GM21390 (cell line): ENCODE results near the gene B4GALNT4.
A peak's percentile ranks its signal among the peaks of the same experiment; 100 is the strongest.
"Not testable (repeated sequence)": the region's sequence is repeated elsewhere in the genome, so short reads cannot be mapped to it uniquely, and the experiment has no call there.

Experiments
- ATAC-seq: cut with Tn5 transposase; IDR thresholded peaks from one replicate; pipeline ENCODE4 v1.9.1; 2021; ENCODE audit not compliant: unreplicated experiment

Gene B4GALNT4

DNA sequence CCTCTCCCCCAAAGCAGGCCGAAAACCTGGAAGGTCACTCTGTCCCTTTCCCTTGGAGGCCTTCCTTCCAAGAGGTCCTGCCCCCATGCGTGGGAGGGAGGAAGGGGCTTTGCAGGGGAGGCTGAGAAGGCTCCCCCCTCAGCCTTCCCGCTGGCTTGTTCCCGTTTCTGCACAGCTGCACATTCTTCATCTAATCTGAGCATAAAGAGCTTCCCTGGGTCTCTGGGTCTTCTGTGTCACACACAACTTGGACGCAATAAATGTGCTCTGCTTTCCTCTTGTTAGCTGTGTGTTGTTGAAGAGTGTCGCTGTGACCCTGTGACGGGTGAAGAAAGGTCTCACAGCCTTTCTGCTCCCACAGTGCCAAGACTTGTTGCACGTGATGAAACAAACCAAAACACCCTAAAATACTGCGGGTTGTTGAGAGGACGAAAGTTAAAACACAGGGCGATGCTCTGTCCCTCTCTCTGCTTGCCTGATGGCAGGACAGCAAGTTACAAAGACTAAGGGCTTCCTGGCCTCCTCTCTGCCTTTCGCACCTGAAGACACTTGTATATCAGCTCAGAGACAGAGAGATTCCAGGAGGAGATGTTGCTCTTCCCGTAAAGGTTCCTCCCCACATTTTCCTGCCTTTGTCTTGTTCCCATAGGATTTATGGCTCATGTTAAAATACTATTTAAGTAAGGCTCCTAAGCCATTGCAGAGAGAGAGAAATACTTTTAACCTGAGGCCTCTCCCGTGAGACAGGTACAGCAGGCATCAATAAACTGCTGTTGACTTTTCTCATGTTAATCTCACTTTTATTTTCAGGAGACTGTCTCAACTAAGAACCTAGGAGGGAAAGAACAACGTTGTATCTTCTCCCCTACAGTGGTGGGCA is 33.3 kb upstream of the B4GALNT4 start:
- no peak for ATAC-seq

DNA sequence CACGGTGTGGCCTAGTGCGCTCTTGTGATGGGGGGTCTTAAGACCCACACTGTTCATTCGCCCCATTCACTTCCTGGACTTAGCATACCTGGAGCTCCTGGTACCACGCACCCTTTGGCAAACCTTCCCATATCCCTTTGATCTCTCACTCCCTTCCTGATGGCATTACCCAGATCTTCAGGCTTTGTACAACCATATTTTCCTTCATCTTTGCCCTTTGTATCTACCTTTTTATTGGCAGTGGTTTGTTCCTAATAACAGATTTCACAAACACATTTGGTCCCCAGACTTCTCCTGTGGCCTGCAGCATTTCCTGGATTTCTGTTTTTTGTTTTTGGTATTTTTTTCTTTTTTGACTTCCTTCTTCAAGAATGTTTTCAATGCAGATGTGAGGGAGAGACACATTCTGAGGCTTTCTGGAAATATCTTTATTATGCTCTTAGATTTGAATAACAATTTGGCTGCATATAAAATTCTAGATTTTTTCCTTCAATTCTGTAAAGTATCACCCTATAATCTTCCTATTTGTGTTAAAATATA is 32.6 kb upstream of the B4GALNT4 start:
- ATAC-seq = no peak

DNA sequence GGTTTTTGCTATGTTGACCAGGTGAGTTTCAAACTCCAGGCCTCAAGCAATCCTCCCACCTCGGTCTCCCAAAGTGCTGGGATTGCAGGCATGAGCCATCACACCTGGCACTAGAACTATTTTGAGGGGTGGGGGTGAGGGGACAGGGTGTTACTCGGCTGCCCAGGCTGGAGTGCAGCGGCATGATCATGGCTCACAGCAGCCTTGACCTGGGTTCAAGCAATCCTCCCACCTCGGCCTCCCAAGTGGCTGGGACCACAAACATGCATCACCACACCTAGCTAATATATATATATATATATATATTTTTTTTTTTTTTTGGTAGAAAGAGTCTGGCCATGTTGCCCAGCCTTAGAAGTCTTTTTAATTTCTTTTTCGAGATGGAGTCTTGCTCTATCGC is 31.6 kb upstream of the B4GALNT4 start:
- ATAC-seq = no peak

DNA sequence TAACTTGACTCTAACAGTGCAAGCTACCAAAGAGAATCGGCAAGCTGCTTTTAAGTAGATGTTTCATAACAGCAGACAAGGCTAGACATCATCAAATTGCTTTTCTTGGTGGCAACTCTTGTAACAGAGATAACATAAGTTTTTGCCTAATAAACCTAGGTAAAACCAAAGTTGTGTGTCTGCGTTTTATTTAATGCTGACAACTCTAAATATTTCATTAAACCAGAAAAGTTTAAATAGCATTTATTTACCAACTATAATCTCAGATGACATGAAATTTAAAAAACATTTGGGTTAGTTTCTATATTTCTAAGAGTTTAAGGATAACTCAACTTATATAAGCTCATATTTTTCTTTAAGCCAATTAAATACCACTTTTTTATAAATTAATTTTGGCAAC is 29.3 kb upstream of the B4GALNT4 start:
- ATAC-seq = no peak

DNA sequence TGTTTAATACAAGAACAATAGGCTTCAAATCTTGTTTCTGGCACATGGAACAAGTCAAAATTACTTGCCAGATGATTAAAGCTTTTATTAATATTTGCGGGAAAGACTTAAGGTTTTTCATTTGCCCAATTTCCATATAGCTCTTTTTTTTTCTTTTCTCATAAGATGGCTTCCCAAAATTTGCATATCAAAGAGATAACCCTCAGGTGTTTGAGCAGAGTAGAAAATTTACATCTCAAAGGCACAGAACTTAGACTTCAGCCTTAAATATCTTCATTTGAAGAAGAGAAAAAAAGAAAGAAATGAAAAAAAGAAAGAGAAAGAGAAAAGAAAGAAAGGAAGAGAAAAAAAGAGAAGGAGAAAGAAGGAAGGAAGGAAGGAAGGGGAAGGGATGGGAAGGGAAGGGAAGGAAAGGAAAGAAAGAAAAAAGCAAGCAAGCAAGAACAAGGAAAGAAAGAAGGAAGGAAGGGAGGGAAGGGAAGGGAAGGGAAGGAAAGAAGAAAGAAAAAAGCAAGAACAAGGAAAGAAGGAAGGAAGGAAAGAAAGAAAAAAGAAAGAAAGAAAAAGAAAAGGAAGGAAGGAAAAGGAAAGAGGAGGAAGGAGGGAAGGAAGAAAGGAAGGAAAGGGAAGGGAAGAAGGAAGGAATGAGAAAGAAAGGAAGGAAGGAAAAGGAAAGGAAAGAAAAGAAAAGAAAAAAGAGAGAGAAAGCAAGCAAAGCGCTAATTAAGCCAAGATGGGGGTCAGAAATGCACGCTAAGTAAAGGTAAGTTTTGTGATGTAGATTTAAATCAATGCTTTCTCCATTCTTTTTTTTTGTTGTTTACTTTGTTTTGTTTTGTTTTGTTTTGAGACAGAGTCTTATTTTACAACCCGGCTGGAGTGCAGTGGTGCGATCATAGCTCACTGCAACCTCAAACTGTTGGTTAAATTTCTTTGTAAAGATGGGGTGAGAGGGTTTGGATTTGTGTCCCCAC is 28.5 kb upstream of the B4GALNT4 start:
- ATAC-seq = no peak

DNA sequence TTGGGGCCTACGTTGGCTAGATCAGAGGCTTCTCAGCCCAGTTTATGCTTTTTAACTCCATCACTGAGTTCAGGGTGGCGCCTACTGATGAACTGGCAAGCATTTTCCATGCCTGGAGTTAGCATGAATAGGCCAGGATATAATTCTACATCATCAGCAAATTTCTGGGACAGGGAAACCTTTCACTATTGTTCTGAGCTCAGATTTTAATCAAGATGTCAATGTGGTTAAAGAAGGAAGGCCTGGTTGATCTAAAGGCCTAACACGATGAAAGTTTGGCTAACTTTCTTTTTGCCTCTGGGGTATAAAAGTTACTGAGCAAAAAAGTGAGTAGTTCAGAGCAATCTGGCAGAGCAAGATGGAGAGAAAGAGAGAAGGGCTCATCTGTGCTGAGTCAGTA is 27.0 kb upstream of the B4GALNT4 start:
- ATAC-seq = no peak

DNA sequence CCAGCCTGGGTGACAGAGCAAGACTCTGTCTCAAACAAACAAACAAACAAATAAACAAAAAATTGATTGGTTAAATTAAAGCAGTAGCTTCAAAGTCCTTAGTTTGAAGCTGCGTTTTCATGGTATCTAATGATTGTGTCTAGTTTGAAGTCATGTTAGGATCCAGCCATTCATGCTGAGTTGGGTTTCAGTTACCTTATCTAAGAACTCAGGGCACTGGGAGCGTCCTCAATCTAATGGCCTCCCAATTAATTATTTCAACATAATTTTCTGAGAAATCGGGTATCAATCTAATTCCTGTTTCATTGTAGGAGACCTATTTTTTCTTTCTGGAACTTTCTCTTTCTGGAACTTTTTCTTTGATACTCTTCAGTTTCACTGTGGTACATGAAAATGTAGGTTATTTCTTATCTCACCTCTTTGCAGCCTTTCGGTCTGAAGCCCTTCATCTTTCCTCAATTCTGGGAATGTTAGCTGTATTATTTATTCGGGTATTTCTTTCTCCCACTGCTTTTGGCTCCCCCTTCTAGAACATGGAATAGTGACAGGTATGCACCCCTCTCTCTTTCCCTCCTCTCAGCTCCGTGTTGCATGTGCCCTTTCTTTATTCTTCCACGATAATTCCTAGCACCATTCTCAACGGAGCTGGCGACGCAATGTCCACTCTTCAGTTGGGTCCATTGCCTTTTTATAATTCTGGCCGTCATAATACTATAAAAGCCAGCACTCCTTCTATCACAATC is 24.3 kb upstream of the B4GALNT4 start:
- ATAC-seq = no peak

DNA sequence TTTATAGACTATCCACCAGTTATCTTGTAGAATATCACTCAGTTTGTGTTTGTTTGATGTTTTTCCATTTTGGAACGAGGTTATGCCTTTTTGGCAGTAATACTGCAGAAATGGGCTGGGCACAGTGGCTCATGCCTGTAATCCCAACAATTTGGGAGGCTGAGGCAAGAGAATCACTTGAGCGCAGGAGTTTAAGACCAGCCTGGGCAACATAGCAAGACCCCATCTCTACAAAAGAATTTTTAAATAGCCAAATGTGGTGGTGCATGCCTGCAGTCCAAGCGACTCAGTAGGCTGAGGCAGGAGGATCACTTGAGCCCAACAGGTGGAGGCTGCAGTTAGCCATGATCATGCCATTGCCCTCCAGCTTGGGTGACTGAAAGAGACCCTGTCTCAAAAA is 22.8 kb upstream of the B4GALNT4 start:
- no peak for ATAC-seq

DNA sequence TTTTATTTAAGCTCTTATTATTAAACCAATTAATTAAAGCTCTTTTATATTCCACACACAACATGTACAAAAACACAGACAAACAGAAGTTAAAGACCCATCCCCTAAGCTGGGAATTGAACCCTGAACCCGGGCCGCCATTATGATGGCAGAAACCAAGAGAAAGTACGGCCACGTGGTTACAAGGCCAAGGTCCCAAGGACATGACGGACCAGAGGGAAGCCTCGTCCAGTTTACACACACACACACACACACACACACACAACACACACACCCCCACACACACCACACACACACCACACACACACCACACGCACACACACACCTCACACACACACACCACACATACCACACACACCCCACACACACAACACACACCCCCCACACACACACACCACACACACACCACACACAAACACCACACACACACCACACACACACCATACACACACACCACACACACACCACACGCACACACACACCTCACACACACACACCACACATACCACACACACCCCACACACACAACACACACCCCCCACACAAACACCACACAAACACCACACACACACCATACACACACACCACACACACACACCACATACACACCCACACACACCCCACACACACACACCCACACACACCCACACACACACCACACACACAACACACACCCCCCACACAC is 19.9 kb upstream of the B4GALNT4 start:
- not testable (repeated sequence) for ATAC-seq

DNA sequence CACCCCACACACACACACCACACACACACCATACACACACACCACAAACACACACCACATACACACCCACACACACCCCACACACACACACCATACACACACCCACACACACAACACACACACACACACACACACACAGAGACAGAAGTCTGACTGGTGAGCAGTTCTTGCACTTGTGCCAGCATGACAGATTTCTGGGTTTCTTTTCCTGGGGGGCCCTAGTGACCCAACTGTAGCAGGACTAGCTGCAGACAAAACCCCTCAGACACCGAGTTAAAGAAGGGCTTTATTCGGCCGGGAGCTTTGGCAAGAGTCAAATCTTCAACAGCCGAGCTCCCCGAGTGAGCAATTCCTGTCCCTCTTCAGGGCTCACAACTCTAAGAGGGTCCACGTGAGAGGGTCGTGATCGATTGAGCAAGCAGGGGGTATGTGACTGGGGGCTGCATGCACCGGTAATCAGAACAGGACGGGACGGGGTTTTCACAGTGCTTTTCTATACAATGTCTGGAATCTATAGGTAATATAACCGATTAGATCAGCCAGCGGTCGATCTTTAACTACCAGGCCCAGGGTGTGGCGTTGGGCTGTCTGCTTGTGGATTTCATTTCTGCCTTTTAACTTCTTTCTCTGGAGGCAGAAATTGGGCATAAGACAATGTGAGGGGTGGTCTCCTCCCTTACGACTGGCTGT is 19.1 kb upstream of the B4GALNT4 start:
- ATAC-seq = not testable (repeated sequence)

DNA sequence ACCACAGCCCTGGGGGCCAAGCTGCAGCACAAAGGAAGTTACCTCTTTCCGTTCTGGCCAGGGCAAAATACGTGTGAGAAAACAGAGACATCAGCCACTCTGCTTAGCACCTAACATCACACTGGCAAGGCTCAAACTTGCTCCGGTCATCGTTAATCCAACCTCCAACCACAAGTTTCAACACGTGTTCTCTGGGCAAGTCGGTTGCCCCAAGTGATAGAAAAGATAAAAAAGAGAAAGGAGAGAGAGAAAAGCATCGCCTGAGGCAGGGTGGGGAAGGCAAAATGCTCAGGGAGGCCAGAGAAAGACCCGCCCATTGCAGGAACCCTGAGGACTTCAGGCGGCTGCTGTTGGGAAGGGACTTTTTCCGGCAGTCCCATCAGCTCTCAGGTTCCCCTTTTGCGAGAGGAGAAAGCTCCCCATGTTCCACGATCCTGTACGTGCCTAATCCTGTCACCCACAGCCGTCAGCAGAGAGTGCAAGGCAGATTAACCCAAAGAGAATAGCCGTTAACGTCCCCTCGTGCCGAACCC is 18.5 kb upstream of the B4GALNT4 start:
- peak; percentile 49 for ATAC-seq

DNA sequence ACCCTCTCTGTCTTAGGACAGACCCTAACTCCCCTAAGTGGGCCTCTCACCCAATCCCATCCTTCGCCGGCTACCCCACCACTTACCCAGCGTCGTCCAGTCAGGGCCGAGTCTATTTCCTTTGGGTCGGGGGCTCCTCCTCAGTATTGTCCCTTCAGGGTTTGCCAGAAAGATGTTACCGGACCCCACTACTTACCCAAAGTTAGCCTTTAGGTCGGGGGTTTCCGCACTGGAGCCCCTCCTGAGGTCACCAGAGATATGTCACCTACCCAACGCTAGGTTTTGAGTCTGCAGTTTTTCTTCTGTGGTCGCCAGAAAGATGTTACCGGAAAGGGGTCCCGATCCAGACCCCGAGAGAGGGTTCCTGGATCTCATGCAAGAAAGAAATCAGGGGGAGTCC is 17.9 kb upstream of the B4GALNT4 start:
- ATAC-seq = no peak

DNA sequence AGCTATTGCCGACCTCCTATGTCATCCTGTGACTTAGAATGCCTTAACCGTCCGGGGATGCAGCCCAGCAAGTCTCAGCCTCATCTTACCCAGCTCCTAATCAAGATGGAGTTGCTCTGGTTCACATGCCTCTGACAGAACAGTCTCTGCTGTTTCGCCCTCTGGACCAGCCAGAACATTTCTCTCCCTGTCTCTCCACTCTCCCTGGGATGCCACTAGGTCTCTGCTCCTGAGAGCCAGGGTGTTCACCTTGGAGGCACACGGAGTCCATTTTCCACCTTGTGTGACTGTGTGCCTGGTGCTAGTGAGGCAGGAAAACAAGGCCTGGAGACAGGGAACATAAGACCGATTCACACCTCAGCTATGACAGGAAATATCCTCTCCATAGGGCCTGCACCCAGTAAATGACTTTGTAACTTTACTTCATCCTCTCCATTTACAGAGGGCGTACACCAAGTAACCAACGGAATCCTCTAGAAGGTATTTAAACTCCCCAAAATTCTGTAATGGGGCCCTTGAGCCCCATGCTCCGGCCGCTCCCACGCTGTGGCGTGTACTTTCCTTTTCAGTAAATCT is 16.8 kb upstream of the B4GALNT4 start:
- no peak for ATAC-seq

DNA sequence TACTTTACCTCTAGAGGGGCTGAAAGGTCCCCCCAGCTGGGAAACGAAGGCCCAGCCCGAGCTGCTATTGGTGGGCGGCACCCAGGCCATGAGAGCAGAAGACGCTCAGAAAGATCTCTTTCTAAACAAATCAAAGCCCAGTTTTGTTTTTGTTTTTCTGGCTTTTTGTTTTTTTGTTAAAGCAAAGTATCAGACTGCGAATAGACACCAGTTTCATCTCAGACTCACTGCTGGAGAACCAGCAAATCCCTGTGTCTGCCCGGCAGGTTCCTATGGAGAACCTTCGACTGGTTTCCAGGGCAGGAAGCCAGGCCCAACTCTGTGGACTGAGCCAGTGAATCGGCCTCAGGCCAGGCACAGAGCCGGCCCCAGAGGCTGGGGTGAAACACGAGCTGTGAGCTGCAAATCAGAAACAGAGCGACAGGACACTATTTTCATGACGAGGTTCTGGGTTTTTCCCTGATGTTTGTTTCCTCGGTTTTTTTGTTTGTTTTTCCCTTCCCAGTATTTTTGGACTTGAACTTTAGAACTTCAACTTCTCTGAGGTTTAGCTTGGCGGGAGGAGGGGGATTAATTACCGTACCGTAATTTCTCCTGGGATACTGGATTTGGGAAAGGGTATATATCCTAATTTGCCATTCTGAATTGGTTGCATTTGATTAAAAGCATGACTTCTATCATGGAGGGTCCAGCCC is 16.0 kb upstream of the B4GALNT4 start:
- ATAC-seq = no peak

DNA sequence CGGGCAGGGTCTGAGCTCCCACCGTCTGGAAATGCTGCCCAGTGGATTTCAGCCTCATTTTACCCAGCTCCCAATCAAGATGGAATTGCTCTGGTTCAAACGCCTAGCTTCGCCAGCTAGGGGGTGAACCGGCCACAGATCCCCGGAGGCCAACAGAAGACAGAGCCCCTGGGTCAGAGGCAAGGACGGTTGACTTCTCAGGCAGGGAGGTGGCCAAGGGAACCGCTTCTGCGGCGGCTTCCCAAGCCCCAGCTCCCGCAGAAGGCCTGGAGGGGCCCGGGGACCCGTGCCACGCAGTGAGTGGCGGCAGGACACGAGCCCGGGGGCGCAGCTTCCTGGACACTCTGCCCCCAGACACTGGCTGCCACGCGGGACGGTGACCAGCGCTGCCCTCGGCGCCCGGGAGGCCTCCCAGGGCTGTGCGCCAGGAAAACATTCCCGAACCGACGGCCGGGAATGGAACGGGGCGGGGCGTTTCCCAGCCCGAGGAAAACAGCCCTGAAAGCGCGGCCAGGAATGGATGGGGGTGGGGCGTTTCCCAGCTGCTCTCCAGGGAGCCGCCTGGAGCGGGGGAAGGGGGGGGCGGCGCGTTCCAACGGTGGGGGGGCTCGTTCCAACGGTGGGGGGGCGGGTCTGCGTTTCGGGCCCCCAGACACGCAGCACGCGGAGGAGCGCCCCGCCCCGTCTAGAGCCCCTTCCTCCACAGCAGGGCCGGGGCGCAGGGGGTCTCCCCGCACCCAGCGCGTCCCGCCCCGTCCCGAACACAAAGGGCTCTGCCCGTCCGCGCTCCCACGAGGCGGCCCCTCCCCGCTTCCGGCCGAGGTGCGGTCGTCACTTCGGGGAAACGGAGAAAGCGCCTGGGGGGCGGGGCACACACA is 13.5 kb upstream of the B4GALNT4 start:
- peak; percentile 57 for ATAC-seq

DNA sequence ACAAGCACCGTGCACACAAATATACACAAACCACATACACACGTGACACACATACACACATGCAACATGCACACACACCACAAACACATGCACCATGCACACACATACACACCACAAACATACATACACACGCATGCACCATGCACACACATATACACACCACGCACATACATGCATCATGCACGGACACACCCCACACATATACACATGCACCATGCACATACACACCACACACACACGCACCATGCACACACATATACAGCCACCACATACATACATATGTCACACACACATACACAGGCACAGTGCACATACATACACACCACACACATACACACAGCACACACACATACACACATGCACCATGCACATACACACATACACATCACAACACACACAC is 12.7 kb upstream of the B4GALNT4 start:
- ATAC-seq = no peak

DNA sequence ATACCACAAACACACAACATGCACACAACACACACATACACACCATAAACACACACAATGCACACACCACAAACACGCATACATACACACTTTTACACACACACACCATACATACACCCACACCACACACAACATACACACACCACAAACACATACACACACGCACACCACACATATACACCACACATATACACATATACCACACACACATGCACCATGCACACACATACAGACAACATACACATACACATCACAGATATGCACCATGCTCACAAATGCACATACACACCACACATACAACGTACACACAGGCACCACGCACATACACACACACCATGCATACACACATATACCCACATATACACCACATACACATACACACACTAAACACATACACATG is 11.7 kb upstream of the B4GALNT4 start:
- ATAC-seq = no peak
